ENCODE results near the gene OBI1. TPM values are rescaled to one million over a fixed set of nuclear protein-coding genes. Genes with fewer than 3 reads are reported as not detected.
"Not testable (repeated sequence)": the region's sequence is repeated elsewhere in the genome, so short reads cannot be mapped to it uniquely, and the experiment has no call there.

The OBI1 gene
- total RNA-seq, 3 donors from 2014 or later (not counting 1 experiment from before 2014, with no cell fraction given), result 4.9 to 7.8 (median 5.1) TPM

DNA sequence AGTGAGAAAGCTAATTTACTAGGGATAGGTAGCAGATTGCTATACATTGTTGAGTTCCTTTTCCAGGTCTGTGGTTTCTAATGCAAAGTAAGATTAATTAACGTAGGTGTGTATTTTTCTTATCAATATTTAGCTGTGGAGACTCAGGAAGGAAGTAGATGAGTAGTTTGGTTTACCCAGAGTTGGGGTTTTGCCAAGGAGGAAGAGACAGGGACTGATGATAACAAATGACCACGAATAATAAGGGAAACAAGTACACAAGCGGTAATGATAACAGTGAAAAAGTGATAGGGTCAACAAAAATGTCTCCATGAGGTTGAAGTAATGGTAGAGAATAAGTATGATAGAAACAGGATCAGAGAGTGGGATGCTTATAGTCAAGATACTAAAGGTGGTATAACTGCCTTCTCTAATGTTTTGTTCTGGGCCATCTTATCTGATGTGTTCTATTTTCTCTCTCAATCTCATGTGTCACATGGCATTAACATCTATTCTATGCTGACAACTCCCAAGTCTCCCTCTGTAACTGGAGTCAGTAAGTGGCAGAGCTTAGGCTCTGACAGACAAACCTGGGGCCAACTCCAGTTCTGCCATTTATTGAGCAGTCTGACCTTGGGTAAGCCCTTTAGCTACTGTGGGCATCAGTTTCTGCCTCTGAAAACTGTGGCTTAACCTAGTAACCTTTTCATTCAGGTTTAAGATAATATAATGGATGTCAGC lies 8.8 kb downstream of the OBI1 start:
- Histone ChIP-seq H3K4me3 (ENCODE audit: low read length) (no peak overlapping the region), H3K27ac (ENCODE audit: low read length) (no peak overlapping the region), H3K27me3 (ENCODE audit: control insufficient read depth, insufficient read depth, low read length) (no peaks in the 10 kb centered on the region), H3K4me1 (ENCODE audit: control insufficient read depth, insufficient read depth, low read length) (no peaks in the 10 kb centered on the region), H3K9me3 (ENCODE audit: control insufficient read depth, insufficient read depth, low read length) (no peaks in the 10 kb centered on the region), H3K36me3 (ENCODE audit: control insufficient read depth, insufficient read depth, low read length) (no peaks in the 10 kb centered on the region)
- no peak overlapping the region for H3K27ac Mint-ChIP-seq
- intact Hi-C loops (cut with micrococcal nuclease), result loop anchor here (10.0 kb wide), 1 partner anchor 755 kb away; the partner anchor contains the start of gene RBM26
- H3K9me3 Mint-ChIP-seq, result no peaks in the 10 kb centered on the region
- H3K36me3 Mint-ChIP-seq, result no peaks in the 10 kb centered on the region
- TF ChIP-seq, protein P1, sequence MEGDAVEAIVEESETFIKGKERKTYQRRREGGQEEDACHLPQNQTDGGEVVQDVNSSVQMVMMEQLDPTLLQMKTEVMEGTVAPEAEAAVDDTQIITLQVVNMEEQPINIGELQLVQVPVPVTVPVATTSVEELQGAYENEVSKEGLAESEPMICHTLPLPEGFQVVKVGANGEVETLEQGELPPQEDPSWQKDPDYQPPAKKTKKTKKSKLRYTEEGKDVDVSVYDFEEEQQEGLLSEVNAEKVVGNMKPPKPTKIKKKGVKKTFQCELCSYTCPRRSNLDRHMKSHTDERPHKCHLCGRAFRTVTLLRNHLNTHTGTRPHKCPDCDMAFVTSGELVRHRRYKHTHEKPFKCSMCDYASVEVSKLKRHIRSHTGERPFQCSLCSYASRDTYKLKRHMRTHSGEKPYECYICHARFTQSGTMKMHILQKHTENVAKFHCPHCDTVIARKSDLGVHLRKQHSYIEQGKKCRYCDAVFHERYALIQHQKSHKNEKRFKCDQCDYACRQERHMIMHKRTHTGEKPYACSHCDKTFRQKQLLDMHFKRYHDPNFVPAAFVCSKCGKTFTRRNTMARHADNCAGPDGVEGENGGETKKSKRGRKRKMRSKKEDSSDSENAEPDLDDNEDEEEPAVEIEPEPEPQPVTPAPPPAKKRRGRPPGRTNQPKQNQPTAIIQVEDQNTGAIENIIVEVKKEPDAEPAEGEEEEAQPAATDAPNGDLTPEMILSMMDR (IDR thresholded peaks at IDR 0.05), result no peak
- no peak for ATAC-seq
- H3K27me3 Mint-ChIP-seq (ENCODE audit: low read depth in 2 of 2), result no peaks in the 10 kb centered on the region
- H3K4me3 Mint-ChIP-seq, result no peak overlapping the region
- peaks cover 17 to 22% of the 10 kb centered on the region in 2 donors for H3K4me1 Mint-ChIP-seq
- 25% methylated on average over 3 of the region's 3 CpGs for WGBS (ENCODE audit: insufficient coverage)
- DNase-seq, result no peak

DNA sequence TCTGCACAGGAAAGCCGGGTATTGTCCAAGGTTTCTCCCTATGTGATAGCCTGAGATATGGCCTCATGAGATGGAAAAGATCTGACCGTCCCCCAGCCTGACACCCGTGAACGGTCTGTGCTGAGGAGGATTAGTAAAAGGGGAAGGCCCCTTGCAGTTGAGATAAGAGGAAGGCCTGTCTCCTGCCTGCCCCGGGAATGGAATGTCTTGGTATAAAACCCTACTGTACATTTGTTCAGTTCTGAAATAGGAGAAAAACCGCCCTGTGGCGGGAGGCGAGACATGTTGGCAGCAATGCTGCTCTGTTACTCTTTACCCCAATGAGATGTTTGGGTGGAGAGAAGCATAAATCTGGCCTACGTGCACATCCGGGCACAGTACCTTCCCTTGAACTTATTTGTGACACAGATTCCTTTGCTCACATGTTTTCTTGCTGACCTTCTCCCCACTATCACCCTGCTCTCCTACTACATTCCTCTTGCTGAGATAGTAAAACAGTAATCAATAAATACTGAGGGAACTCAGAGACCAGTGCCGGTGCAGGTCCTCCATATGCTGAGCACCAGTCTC lies 11.8 kb downstream of the OBI1 start:
- WGBS (ENCODE audit: insufficient coverage), result 70% methylated on average over 8 of the region's 11 CpGs
- H3K27me3 Mint-ChIP-seq (ENCODE audit: low read depth in 2 of 2); H3K4me3 Mint-ChIP-seq; H3K27me3 ChIP-seq (ENCODE audit: control insufficient read depth, insufficient read depth, low read length); H3K9me3 Mint-ChIP-seq; H3K27ac Mint-ChIP-seq; intact Hi-C loops (cut with micrococcal nuclease); DNase-seq; H3K36me3 ChIP-seq (ENCODE audit: control insufficient read depth, insufficient read depth, low read length); ATAC-seq; H3K4me1 ChIP-seq (ENCODE audit: control insufficient read depth, insufficient read depth, low read length); H3K4me3 ChIP-seq (ENCODE audit: low read length); H3K9me3 ChIP-seq (ENCODE audit: control insufficient read depth, insufficient read depth, low read length); H3K27ac ChIP-seq (ENCODE audit: low read length); H3K36me3 Mint-ChIP-seq: not testable (repeated sequence)
- H3K4me1 Mint-ChIP-seq, result peaks cover 19 to 36% of the 10 kb centered on the region in 2 donors

DNA sequence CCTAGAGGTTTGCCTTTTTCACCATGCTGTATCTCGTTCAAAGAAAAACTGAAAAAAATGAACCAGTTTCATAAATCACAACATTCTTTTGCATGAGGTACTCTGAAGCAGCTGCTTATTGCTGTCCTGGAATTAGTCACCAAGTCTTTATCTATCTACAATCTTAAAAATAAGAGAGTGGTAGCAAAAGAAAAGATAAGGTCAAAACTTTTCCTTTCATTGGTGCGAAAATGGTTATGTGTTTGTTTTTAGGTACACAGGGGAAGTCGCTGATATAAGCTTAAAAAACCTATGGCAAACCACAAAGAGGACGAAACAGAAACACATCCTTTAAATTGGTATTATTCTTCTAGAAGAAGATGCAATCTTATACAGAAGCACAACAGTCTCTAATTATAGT lies 20.7 kb downstream of the OBI1 start:
- no peaks in the 10 kb centered on the region for H3K9me3 Mint-ChIP-seq
- Histone ChIP-seq H3K4me1 (ENCODE audit: control insufficient read depth, insufficient read depth, low read length) (no peaks in the 10 kb centered on the region), H3K27ac (ENCODE audit: low read length) (no peak overlapping the region), H3K4me3 (ENCODE audit: low read length) (no peak overlapping the region), H3K27me3 (ENCODE audit: control insufficient read depth, insufficient read depth, low read length) (no peaks in the 10 kb centered on the region), H3K9me3 (ENCODE audit: control insufficient read depth, insufficient read depth, low read length) (no peaks in the 10 kb centered on the region), H3K36me3 (ENCODE audit: control insufficient read depth, insufficient read depth, low read length) (peaks cover 52% of the 10 kb centered on the region)
- peaks cover 20 to 23% of the 10 kb centered on the region in 2 donors for H3K4me1 Mint-ChIP-seq
- H3K4me3 Mint-ChIP-seq, result no peak overlapping the region
- TF ChIP-seq, protein P1 (IDR thresholded peaks at IDR 0.05), result no peak
- intact Hi-C loops (cut with micrococcal nuclease), result no loop called here
- WGBS (ENCODE audit: insufficient coverage), result 36% methylated on average over 1 of the region's 4 CpGs
- ATAC-seq, result no peak
- H3K36me3 Mint-ChIP-seq, result peaks cover 19% of the 10 kb centered on the region
- peak overlapping the region; percentile 6 to 67 for H3K27ac Mint-ChIP-seq
- no peaks in the 10 kb centered on the region for H3K27me3 Mint-ChIP-seq (ENCODE audit: low read depth in 2 of 2)
- DNase-seq, result no peak

DNA sequence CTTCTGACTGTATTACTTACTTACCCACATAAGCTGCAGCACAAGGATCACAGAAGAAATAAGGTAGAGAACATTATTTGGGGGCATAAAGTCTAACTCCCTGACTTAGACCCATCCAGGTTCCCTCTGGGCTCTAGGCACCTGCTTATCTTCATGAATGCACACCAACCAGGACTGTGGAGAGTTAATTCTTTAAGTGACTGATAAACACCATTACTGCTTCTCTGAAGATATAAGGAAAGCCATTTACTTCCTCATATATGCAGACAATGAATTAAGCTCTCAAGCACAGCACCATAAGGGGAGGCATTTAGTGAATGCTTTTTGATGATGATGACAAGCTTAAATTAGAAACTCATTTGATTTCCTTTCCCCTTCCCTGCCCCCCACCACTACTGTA lies 22.5 kb downstream of the OBI1 start:
- no peak overlapping the region for H3K4me3 Mint-ChIP-seq
- TF ChIP-seq, protein P1 (IDR thresholded peaks at IDR 0.05), result no peak
- no peak overlapping the region for H3K27ac Mint-ChIP-seq
- Histone ChIP-seq H3K9me3 (ENCODE audit: control insufficient read depth, insufficient read depth, low read length) (no peaks in the 10 kb centered on the region), H3K4me1 (ENCODE audit: control insufficient read depth, insufficient read depth, low read length) (no peaks in the 10 kb centered on the region), H3K27ac (ENCODE audit: low read length) (no peak overlapping the region), H3K36me3 (ENCODE audit: control insufficient read depth, insufficient read depth, low read length) (peaks cover 63% of the 10 kb centered on the region), H3K27me3 (ENCODE audit: control insufficient read depth, insufficient read depth, low read length) (no peaks in the 10 kb centered on the region), H3K4me3 (ENCODE audit: low read length) (no peak overlapping the region)
- H3K4me1 Mint-ChIP-seq, result peaks cover 17 to 18% of the 10 kb centered on the region in 2 donors
- DNase-seq (no peak), ATAC-seq (no peak)
- no peaks in the 10 kb centered on the region for H3K27me3 Mint-ChIP-seq (ENCODE audit: low read depth in 2 of 2)
- intact Hi-C loops (cut with micrococcal nuclease), result no loop called here
- H3K36me3 Mint-ChIP-seq, result peaks cover 29% of the 10 kb centered on the region
- H3K9me3 Mint-ChIP-seq, result no peaks in the 10 kb centered on the region
